Measurements from ENCODE around the gene BHMT.

Gene BHMT, protein sequence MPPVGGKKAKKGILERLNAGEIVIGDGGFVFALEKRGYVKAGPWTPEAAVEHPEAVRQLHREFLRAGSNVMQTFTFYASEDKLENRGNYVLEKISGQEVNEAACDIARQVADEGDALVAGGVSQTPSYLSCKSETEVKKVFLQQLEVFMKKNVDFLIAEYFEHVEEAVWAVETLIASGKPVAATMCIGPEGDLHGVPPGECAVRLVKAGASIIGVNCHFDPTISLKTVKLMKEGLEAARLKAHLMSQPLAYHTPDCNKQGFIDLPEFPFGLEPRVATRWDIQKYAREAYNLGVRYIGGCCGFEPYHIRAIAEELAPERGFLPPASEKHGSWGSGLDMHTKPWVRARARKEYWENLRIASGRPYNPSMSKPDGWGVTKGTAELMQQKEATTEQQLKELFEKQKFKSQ

GRCh38 chr5:79111387-79111959 is at the start of gene BHMT:
BHMT (plus strand) TSS chr5:79111809; CDS start chr5:79111886, 77 bp downstream.
- DNase-seq (ENCODE audit: low spot score): no peak

- DNase-seq (ENCODE audit: low spot score): no peak
Observed at GRCh38 chr5:79062436-79062835, 49.2 kb upstream of the BHMT start.

DNA sequence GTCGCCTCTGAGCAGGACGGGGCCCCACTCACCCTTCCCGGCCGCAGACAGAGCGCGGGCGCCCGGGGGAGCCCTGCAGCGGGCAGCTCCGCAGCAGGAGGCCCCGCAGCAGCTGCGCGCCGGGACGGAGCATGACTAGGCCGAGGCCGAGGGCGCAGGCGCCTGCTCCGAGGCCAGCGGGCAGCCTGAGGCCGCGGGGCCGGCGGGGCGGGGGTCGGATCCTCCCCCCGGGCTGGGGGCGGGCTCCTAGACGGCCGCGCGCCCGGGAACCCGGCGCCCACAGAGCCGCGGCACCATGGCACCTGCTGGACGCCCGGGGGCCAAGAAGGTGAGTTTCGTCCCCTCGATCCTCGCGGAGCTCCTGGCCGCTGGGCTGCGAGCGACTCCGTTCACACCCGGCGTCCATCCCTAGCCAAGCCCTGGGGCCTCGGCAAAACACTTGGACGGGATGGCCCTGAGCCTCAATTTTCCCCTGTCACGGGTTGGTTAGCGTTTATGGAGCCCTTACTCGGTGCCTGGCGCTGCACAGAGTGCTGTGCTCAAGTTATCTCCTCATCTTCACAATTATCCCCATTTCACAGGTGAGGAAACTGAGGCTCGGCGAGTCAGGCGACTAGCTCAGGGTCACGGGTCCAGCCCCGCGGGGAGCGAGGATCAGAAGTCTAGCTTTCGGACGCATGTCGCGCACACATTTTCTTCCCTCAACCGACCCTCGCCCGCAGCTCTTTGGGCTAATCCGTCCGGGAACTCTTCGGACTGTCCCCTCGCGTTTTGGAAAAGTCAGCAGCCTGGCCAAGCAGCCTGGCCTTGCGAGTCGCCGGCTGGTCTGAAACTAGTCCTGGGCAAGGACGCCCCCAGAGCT is 41.9 kb upstream of the BHMT start, which contains the start of the genes BHMT2 and DMGDH:
Gene BHMT2 (plus strand): TSS at position 280 of the 862 bp plus-strand sequence. CDS start 16 bp downstream, at position 296.
Gene DMGDH (minus strand): TSS at position 187 of the 862 bp plus-strand sequence. CDS start 54 bp downstream, at position 133.
- no peak for DNase-seq (ENCODE audit: low spot score)

GRCh38 chr5:79070350-79070667 is 41.3 kb upstream of the BHMT start:
- DNase-seq (ENCODE audit: low spot score): no peak

- peak; percentile 14 for DNase-seq (ENCODE audit: low spot score)
Observed at GRCh38 chr5:79074641-79075040, 37.0 kb upstream of the BHMT start.

- DNase-seq (ENCODE audit: low spot score): no peak
Observed at GRCh38 chr5:79075646-79076426, 35.8 kb upstream of the BHMT start.

- no peak for DNase-seq (ENCODE audit: low spot score)
Observed at GRCh38 chr5:79076819-79077218, 34.8 kb upstream of the BHMT start.

DNA sequence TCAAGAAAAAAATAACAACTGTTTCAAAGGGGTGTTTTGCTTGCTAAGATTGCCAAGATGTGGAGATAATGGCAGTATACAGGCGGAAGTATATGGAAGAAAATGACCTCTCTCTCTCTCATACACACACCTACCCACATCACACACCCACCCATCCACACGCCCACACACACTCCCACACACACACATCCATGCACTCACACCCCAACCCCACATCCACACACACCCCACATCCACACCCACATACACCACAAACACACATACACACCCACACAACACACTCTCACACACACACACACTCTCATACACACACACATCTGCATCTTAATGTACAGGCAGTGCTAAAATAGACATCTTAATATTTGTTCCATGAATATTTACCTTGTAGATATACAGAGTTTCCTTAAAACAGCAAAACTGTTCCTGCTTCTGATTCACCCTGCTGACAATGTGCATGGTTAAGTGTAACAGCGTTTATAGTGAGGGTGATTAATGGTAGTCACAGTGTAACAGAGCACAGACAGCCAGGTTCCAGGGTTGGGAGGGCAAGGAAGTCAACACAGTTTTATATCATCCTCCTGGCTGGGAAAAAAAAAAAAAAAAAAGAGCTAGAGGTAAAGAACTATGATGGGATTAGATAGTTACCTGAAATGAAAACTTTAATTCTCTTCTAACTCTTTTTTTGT is 33.8 kb upstream of the BHMT start:
- DNase-seq (ENCODE audit: low spot score): no peak

DNA sequence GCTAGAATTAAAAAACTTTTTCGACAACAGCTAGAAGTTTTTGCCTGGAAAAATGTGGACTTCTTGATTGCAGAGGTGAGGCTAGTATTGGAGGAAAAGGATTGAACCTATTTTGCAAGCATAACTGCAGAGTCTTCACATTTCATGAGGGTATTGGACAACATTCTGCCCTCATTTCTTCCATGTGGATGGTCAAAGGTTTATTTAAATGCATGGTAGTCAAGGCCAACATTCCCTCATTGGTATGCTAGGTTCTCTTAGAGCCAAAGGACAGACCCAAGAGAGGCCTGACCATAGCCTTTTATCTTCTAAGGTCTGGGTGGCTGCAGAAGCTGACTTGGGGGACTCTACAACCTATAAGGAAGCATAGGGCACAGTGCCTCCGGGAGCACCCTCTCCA is 30.8 kb upstream of the BHMT start:
- DNase-seq (ENCODE audit: low spot score): no peak

- no peak for DNase-seq (ENCODE audit: low spot score)
Observed at GRCh38 chr5:79081779-79082178, 29.8 kb upstream of the BHMT start.

GRCh38 chr5:79086116-79086515 is 25.5 kb upstream of the BHMT start:
- DNase-seq (ENCODE audit: low spot score): no peak

DNA sequence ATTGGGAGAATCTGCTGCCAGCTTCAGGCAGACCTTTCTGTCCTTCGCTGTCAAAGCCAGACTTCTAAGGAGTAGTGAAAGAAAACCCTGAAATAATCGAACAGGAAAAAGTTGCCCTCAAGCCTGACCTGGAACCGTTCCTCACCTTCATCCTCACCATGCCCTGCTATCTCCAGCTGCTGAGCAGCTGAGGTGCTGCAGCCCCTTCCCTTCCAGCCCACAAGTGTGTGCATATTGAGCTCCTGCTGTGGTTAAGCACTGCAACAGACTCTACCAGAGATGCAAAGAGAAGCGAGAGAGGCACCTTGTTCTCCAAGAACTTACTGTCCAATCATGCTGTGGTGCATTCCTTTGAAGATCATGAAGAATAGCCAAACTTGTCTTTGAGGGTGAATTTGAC is 23.1 kb upstream of the BHMT start:
- DNase-seq (ENCODE audit: low spot score): no peak

DNA sequence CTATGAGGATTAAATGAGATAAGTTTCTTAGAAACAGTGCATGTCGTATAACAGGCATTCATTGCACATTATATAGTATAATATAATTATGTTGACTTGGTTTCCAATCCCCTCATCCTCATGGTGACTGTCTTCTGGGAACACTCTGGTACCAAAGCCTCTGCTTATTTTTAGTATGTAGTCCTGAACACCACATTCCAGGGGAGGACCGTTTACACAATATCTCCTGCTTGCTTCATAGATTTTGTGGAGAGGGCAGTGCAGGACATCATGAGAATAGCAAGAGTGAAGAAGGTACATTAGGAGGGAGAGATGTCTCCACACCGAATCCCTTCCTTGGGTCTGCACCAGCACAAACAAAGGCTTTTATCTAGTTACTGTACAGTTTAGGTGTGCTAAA is 20.5 kb upstream of the BHMT start:
- no peak for DNase-seq (ENCODE audit: low spot score)

DNA sequence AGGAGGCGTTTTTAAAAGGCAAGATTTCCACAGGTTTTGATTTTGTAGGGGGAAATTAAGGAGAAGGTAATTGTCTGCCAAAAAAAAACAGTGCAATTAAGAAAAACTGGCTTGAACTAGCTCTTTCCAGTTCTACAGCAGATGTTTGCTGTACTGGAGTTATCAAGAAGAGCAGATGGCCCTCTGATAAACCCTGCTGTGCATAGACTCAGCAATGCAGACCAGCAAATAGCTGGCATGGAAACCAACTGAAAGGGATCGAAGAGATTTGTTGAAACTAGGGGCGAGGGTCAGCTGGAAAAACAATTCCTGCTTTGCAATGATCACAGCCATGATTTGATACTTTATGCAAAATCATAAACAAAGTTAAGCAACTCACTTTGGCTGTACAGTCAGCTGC is 17.8 kb upstream of the BHMT start:
- DNase-seq (ENCODE audit: low spot score): no peak

- no peak for DNase-seq (ENCODE audit: low spot score)
Observed at GRCh38 chr5:79105868-79106267, 5.7 kb upstream of the BHMT start.

DNA sequence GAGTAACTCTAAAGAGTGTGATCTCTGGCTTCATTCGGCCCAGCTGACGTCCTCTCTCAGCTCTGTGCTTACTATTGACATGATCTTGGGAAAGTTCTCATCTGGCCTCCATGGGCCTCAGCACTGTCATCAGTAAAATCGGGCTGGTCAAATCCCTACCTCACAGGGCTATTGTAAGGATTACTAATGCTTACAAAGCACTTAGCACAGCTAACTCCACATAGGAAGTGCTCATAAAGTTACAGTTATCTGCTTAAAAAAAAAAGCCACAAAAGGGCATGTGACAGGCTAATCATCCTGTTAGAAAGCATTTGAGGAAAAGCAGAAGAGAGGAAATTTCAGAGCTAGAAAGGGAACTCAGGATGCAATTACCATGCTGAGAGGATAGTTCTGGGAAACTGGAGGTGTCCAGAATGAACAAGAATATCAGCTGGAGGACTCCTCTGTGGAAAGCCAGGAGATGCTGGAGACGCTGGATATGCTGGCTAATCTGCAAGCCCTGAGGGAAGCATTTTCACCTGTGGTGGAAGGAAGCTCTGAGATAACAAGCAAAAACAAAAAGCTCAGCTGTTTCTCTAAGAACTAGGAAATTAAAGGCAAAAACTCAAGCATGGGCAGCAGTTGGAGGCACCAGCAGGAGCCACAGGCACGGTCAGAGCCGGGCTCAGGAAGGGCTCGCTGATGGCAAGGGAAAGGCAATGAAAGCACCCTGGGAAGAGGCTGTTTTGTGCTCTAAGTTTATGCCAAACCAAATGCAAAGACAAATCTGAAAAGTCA is 4.4 kb upstream of the BHMT start:
- peak; percentile 30 for DNase-seq (ENCODE audit: low spot score)

DNA sequence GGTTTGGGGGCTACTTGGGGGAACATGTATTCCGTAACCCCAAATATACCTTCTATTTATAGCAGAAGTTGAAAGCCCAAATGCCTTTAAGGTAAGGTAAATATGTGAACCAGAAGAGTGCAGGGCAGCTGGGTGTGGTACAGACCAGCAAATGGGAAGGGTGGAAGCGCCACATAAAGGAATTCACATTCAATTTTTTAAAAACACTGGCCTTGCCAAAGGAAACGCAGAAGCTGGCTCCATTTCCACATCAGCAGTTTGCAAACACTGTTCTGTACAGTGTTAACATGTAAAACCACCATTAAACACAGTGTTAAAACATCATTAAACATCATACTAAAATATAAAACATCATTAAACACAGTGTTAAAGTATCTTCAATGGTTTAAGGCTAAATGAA is 3.5 kb upstream of the BHMT start:
- DNase-seq (ENCODE audit: low spot score): no peak

- DNase-seq (ENCODE audit: low spot score): no peak
Observed at GRCh38 chr5:79108792-79109191, 2.8 kb upstream of the BHMT start.

GRCh38 chr5:79109527-79110492 is 1.8 kb upstream of the BHMT start:
- DNase-seq (ENCODE audit: low spot score): no peak

Data from COLO829 (cell line).